Effector CD8-positive, alpha-beta T cell (primary cell): ENCODE measurements around the gene WFS1.

Experiments used
- DNase-seq: peaks from one replicate; lab custom pipeline; 2025; lab: John Stamatoyannopoulos, UW

The WFS1 gene

GRCh38 chr4:6280365-6280996, 10.8 kb downstream of the WFS1 start:
- no peak for DNase-seq

GRCh38 chr4:6281436-6282313, 12.0 kb downstream of the WFS1 start:
- DNase-seq, result no peak

GRCh38 chr4:6282314-6282771, 12.7 kb downstream of the WFS1 start:
- DNase-seq, result no peak

GRCh38 chr4:6283282-6283681, 13.6 kb downstream of the WFS1 start:
- no peak for DNase-seq

GRCh38 chr4:6287017-6287788, 17.6 kb downstream of the WFS1 start:
- no peak for DNase-seq

GRCh38 chr4:6288342-6288741, 18.7 kb downstream of the WFS1 start:
- DNase-seq, result no peak

GRCh38 chr4:6288871-6289270, 19.2 kb downstream of the WFS1 start:
- no peak for DNase-seq

GRCh38 chr4:6290256-6290655, 20.6 kb downstream of the WFS1 start:
- no peak for DNase-seq

- no peak for DNase-seq
Measured at GRCh38 chr4:6290769-6291547, 21.3 kb downstream of the WFS1 start.

GRCh38 chr4:6291784-6292297, 22.2 kb downstream of the WFS1 start:
- DNase-seq, result no peak

GRCh38 chr4:6292376-6293096, 22.9 kb downstream of the WFS1 start:
- DNase-seq, result no peak

GRCh38 chr4:6293097-6293445, 23.4 kb downstream of the WFS1 start:
- DNase-seq, result no peak

GRCh38 chr4:6293661-6294060, 24.0 kb downstream of the WFS1 start:
- DNase-seq, result no peak

GRCh38 chr4:6294705-6295421, 25.2 kb downstream of the WFS1 start:
- no peak for DNase-seq

GRCh38 chr4:6295495-6295894, 25.8 kb downstream of the WFS1 start:
- no peak for DNase-seq

GRCh38 chr4:6296026-6296425, 26.4 kb downstream of the WFS1 start:
- no peak for DNase-seq

- DNase-seq, result no peak
Measured at GRCh38 chr4:6297266-6297815, 27.7 kb downstream of the WFS1 start.

- no peak for DNase-seq
Measured at GRCh38 chr4:6298035-6298434, 28.4 kb downstream of the WFS1 start.

GRCh38 chr4:6298852-6299251, 29.2 kb downstream of the WFS1 start:
- DNase-seq, result no peak

- no peak for DNase-seq
Measured at GRCh38 chr4:6299875-6300274, 30.2 kb downstream of the WFS1 start.
